K562 (cell line): ENCODE results near the gene SLC35E3.
"Not testable (repeated sequence)": the region's sequence is repeated elsewhere in the genome, so short reads cannot be mapped to it uniquely, and the experiment has no call there.

ENCODE experiments used
- CHD2 ChIP-seq: IDR thresholded peaks from 2 replicates; pipeline ENCODE4 v1.6.1; 2011; ENCODE audit warnings: low read depth, low read length
- CTCFL ChIP-seq: IDR thresholded peaks from 2 replicates; pipeline ENCODE4 v1.6.1; 2011; ENCODE audit warnings: borderline replicate concordance, low read depth, mild to moderate bottlenecking, moderate library complexity, low read length; ENCODE audit not compliant: insufficient read depth, poor library complexity, severe bottlenecking
- EZH2 ChIP-seq: IDR thresholded peaks from 2 replicates; pipeline ENCODE4 v1.6.1; 2012; ENCODE audit warnings: low read depth, mild to moderate bottlenecking, inconsistent platforms, low read length, borderline replicate concordance
- NBN ChIP-seq: fragments of 450-650 bp; IDR thresholded peaks from 2 replicates; pipeline ENCODE4 v1.6.1; 2016; ENCODE audit warnings: low read depth, mild to moderate bottlenecking
- RNF2 ChIP-seq: sonication (generic); IDR thresholded peaks from 2 replicates; pipeline ENCODE4 v1.6.1; 2016
- RREB1 ChIP-seq: fragments of 250-450 bp; sonication (Bioruptor Pico); IDR thresholded peaks from 2 replicates; pipeline ENCODE4 v1.4.0; 2020
- STAG1 ChIP-seq: sonication (generic); formaldehyde crosslinking; IDR thresholded peaks from 2 replicates; pipeline ENCODE4 v1.5.0; 2020; ENCODE audit warnings: missing genetic modification reagents, borderline replicate concordance
- ZFP36 ChIP-seq: fragments of 150-350 bp; IDR thresholded peaks from 2 replicates; pipeline ENCODE4 v1.6.1; 2018; ENCODE audit warnings: low read length, low read depth; ENCODE audit not compliant: partially characterized antibody
- ZNF24 ChIP-seq: fragments of 450-650 bp; IDR thresholded peaks from 2 replicates; pipeline ENCODE4 v1.6.1; 2016
- ZNF780A ChIP-seq: fragments of 250-450 bp; sonication (Bioruptor Pico); IDR thresholded peaks from 2 replicates; pipeline ENCODE4 v1.5.0; 2021; ENCODE audit warnings: mild to moderate bottlenecking
- TF ChIP-seq, protein P1 (sequence below): sonication (generic); IDR thresholded peaks from 2 replicates; pipeline ENCODE4 v1.6.1; 2016

GRCh38 chr12:68810027-68810389 is 64.0 kb downstream of the SLC35E3 start:
- TF ChIP-seq STAG1 (CRISPR knock-in tag); CTCFL; CHD2; ZNF24; NBN; ZNF780A (CRISPR knock-in tag); ZFP36; RREB1 (CRISPR knock-in tag); EZH2; RNF2: not testable (repeated sequence)
- TF ChIP-seq, protein P1, sequence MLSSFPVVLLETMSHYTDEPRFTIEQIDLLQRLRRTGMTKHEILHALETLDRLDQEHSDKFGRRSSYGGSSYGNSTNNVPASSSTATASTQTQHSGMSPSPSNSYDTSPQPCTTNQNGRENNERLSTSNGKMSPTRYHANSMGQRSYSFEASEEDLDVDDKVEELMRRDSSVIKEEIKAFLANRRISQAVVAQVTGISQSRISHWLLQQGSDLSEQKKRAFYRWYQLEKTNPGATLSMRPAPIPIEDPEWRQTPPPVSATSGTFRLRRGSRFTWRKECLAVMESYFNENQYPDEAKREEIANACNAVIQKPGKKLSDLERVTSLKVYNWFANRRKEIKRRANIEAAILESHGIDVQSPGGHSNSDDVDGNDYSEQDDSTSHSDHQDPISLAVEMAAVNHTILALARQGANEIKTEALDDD = not testable (repeated sequence)
